WTC11 (cell line): ENCODE measurements around the gene SSRP1. TPM values are rescaled to one million over a fixed set of nuclear protein-coding genes. Genes with fewer than 3 reads are reported as not detected.
A peak's percentile ranks its signal among the peaks of the same experiment; 100 is the strongest.

Experiments used
- ATAC-seq: fragments of 200-7000 bp; cut with Tn5 transposase; 2 replicates; pipeline ENCODE4 v1.10.0; 2021; ENCODE audit warnings: mild to moderate bottlenecking, moderate library complexity
- CTCF ChIA-PET: fragments of 300-600 bp; sonication (Branson Sonifier 250); formaldehyde crosslinking; loops from one replicate; lab custom pipeline; 2021; ENCODE audit warnings: antibody characterized with exemption; lab: Charles Lee
- POLR2A ChIA-PET: fragments of 350-600 bp; sonication (Branson Sonifier 250); formaldehyde crosslinking; loops from one replicate; lab custom pipeline; 2021; ENCODE audit warnings: antibody characterized with exemption; lab: Charles Lee
- DNase-seq: peaks from one replicate; pipeline ENCODE4 v3.0.0; 2021; ENCODE audit warnings: low spot score
- H3K27ac Mint-ChIP-seq: 2 replicates; pipeline ENCODE4 v1.8.0; 2021; ENCODE audit warnings: mixed read lengths
- H3K27me3 Mint-ChIP-seq: 2 replicates; pipeline ENCODE4 v1.8.0; 2021; ENCODE audit warnings: low read depth, mild to moderate bottlenecking, moderate library complexity, mixed read lengths
- H3K36me3 Mint-ChIP-seq: 2 replicates; pipeline ENCODE4 v1.8.0; 2021; ENCODE audit warnings: mixed read lengths
- H3K4me1 Mint-ChIP-seq: 2 replicates; pipeline ENCODE4 v1.8.0; 2022; ENCODE audit warnings: mixed read lengths
- H3K4me3 Mint-ChIP-seq: 2 replicates; pipeline ENCODE4 v1.8.0; 2021; ENCODE audit warnings: mild to moderate bottlenecking, moderate library complexity, mixed read lengths
- H3K9me3 Mint-ChIP-seq: 2 replicates; pipeline ENCODE4 v1.8.0; 2021; ENCODE audit warnings: mixed read lengths
- ARID4B ChIP-seq: sonication (generic); formaldehyde crosslinking; IDR thresholded peaks from 2 replicates; pipeline ENCODE4 v1.8.0; 2023; ENCODE audit warnings: missing genetic modification reagents, mild to moderate bottlenecking, borderline replicate concordance
- ESRRA ChIP-seq: sonication (generic); formaldehyde crosslinking; IDR thresholded peaks from 2 replicates; pipeline ENCODE4 v1.8.1; 2022; ENCODE audit warnings: mild to moderate bottlenecking, missing genetic modification reagents, borderline replicate concordance
- FOXP1 ChIP-seq: sonication (generic); formaldehyde crosslinking; IDR thresholded peaks from 2 replicates; pipeline ENCODE4 v1.8.0; 2022; ENCODE audit warnings: missing genetic modification reagents, mild to moderate bottlenecking, moderate library complexity, borderline replicate concordance
- GTF2I ChIP-seq: fragments of 250-450 bp; sonication (Bioruptor Pico); conservative IDR thresholded peaks from 2 replicates; pipeline ENCODE4 v1.4.0; 2021; ENCODE audit warnings: mild to moderate bottlenecking
- JUN ChIP-seq: sonication (generic); formaldehyde crosslinking; IDR thresholded peaks from 2 replicates; pipeline ENCODE4 v1.8.0; 2023; ENCODE audit warnings: mild to moderate bottlenecking, missing genetic modification reagents
- NFATC4 ChIP-seq: fragments of 250-450 bp; sonication (Bioruptor Pico); IDR thresholded peaks from 2 replicates; pipeline ENCODE4 v1.9.0; 2021; ENCODE audit warnings: mild to moderate bottlenecking
- NFE2L1 ChIP-seq: sonication (generic); formaldehyde crosslinking; IDR thresholded peaks from 2 replicates; pipeline ENCODE4 v1.8.1; 2023; ENCODE audit warnings: missing genetic modification reagents
- NR1H2 ChIP-seq: sonication (generic); formaldehyde crosslinking; IDR thresholded peaks from 2 replicates; pipeline ENCODE4 v1.9.0; 2021; ENCODE audit warnings: mild to moderate bottlenecking, moderate library complexity, missing genetic modification reagents
- PREB ChIP-seq: sonication (generic); formaldehyde crosslinking; IDR thresholded peaks from 2 replicates; pipeline ENCODE4 v1.8.1; 2022; ENCODE audit warnings: mild to moderate bottlenecking, missing genetic modification reagents, moderate library complexity, borderline replicate concordance
- RORB ChIP-seq: fragments of 250-450 bp; sonication (Bioruptor Pico); IDR thresholded peaks from 2 replicates; pipeline ENCODE4 v1.9.0; 2021; ENCODE audit warnings: mild to moderate bottlenecking
- SOX15 ChIP-seq: fragments of 250-450 bp; sonication (Bioruptor Pico); IDR thresholded peaks from 2 replicates; pipeline ENCODE4 v1.9.0; 2021; ENCODE audit warnings: mild to moderate bottlenecking
- TP53 ChIP-seq: sonication (generic); formaldehyde crosslinking; IDR thresholded peaks from 2 replicates; pipeline ENCODE4 v1.8.1; 2023; ENCODE audit warnings: mild to moderate bottlenecking, missing genetic modification reagents
- ZNF121 ChIP-seq: sonication (generic); formaldehyde crosslinking; IDR thresholded peaks from 2 replicates; pipeline ENCODE4 v1.8.0; 2023; ENCODE audit warnings: missing genetic modification reagents
- ZNF263 ChIP-seq: sonication (generic); formaldehyde crosslinking; IDR thresholded peaks from 2 replicates; pipeline ENCODE4 v1.8.1; 2022; ENCODE audit warnings: low read depth, mild to moderate bottlenecking, moderate library complexity, missing genetic modification reagents
- ZNF317 ChIP-seq: sonication (generic); formaldehyde crosslinking; IDR thresholded peaks from 2 replicates; pipeline ENCODE4 v1.8.1; 2023; ENCODE audit warnings: low read depth, mild to moderate bottlenecking, moderate library complexity, missing genetic modification reagents, borderline replicate concordance
- ZSCAN18 ChIP-seq: fragments of 250-450 bp; sonication (Bioruptor Pico); IDR thresholded peaks from 2 replicates; pipeline ENCODE4 v2.1.2; 2022; ENCODE audit warnings: mild to moderate bottlenecking, moderate library complexity
- total RNA-seq: library from RNA; stranded (reverse); gene quantifications from 3 replicates; pipeline ENCODE4 v1.2.3, GENCODE V29; 2021
- TF ChIP-seq, protein P1 (sequence below): fragments of 250-450 bp; sonication (Bioruptor Pico); IDR thresholded peaks from 2 replicates; pipeline ENCODE4 v1.9.0; 2021; ENCODE audit warnings: mild to moderate bottlenecking

The SSRP1 gene
- total RNA-seq, 1 experiment from 2014 or later, result 228 TPM

DNA sequence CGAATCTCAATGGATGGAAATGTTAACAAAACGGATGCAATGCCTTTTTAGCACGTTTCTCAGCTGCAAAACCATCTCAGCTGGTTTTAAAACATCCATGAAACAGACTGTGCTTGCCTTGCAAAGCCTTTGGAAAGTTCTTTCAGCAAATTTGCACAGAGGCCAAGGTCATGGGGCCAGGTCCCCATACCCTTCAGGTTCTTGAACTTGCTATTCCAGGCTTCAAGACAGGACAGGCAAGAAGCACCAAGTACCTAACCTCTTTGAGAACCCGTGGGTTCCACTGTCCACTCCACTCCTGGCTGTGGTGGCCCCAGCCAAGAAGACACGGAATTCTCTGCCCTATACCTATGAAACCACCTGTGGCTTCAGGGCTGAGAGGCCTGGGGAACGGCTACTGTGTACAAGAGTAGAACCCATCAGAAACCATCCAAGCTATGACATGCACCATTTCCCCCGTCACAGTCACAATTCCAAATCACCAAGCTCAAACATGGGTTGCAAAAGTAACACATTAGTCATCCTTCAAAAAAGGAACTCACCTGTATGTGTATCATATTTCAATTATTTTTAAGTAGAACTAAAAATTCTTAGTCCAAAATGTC, 27.9 kb downstream of the SSRP1 start (continued):
- TF ChIP-seq ZSCAN18 (CRISPR knock-in tag), result no peak

- no peak for ATAC-seq
- no peak for DNase-seq
- TF ChIP-seq SOX15 (CRISPR knock-in tag) (no peak), RORB (CRISPR knock-in tag) (no peak), ZNF317 (no peak), ZNF263 (CRISPR knock-in tag) (no peak), NR1H2 (CRISPR knock-in tag) (no peak), NFE2L1 (CRISPR knock-in tag) (no peak), FOXP1 (CRISPR knock-in tag) (no peak), TP53 (CRISPR knock-in tag) (no peak)
- Mint-ChIP-seq H3K4me3 (no peak overlapping the region), H3K4me1 (peaks cover 30% of the 10 kb centered on the region), H3K27ac (peak overlapping the region; percentile 71), H3K27me3 (no peaks in the 10 kb centered on the region), H3K9me3 (no peaks in the 10 kb centered on the region), H3K36me3 (peaks cover 50% of the 10 kb centered on the region)
- CTCF ChIA-PET, result interaction anchor here (1.3 to 5.0 kb wide), 2 partner anchors 28 to 58 kb away, joined by 5 to 22 read pairs; no protein-coding TSS in a partner anchor
- POLR2A ChIA-PET, result interaction anchor here (1.4 kb wide), 1 partner anchor 17 kb away, joined by 4 read pairs; no protein-coding TSS in a partner anchor
Observed at GRCh38 chr11:57306940-57307565, 28.6 kb downstream of the SSRP1 start.

DNA sequence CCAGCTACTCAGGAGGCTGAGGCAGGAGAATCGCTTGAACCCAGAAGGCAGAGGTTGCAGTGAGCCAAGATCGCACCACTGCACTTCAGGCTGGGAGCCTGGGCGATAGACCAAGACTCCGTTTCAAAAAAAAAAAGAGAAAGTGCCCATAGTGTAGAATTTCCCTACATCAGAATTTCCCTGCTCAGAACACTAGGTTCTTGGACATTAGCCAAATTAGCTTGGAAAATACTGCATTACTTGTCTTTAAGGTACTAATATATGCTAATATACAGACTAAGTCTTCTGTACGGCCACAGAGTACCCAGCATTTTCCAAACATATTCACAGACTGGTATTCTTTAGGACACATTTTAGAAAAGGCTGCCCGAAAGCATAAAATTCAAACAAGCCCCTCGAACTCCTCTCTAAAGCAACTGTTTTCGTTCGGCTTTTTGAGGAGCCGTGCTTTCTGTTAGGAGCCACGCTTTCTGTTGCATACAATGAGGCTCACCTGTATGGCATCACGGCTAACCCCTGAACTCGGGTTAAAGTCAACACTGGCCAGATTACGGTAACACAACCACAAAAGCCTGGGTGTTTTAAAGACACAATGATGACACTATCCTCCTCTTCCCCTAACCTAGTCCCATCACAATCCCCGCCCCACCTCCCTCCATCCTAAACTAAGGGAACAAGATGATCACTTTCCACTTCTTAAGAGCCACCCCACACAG, 29.4 kb downstream of the SSRP1 start:
- Mint-ChIP-seq H3K27ac (peak overlapping the region; percentile 65; the same call in 1 of the 2 replicates), H3K4me3 (no peak overlapping the region), H3K27me3 (no peaks in the 10 kb centered on the region), H3K4me1 (peaks cover 25% of the 10 kb centered on the region), H3K9me3 (no peaks in the 10 kb centered on the region), H3K36me3 (peaks cover 57% of the 10 kb centered on the region)
- TF ChIP-seq PREB (CRISPR knock-in tag), result no peak
- DNase-seq (no peak), ATAC-seq (no peak)
- ChIA-PET POLR2A (interaction anchor here (1.4 to 1.6 kb wide), 2 partner anchors 13 to 18 kb away, joined by 3 to 4 read pairs; no protein-coding TSS in a partner anchor), CTCF (interaction anchor here (5.0 kb wide), 1 partner anchor 57 kb away, joined by 22 read pairs; no protein-coding TSS in a partner anchor)

- ATAC-seq (no peak), DNase-seq (no peak)
- Mint-ChIP-seq H3K27me3 (no peaks in the 10 kb centered on the region), H3K4me3 (no peak overlapping the region), H3K4me1 (peaks cover 19% of the 10 kb centered on the region), H3K36me3 (peaks cover 65% of the 10 kb centered on the region), H3K9me3 (0 out of 2 replicates have a peak, but pooled peaks cover 2% of the 10 kb centered on the region), H3K27ac (no peak overlapping the region)
- ChIA-PET CTCF (interaction anchor here (0.8 to 5.0 kb wide), 2 partner anchors 57 to 464 kb away, joined by 3 to 22 read pairs; no protein-coding TSS in a partner anchor), POLR2A (interaction anchor here (1.6 to 2.5 kb wide), 2 partner anchors 11 to 13 kb away, joined by 3 to 9 read pairs; no protein-coding TSS in a partner anchor)
- no peak for TF ChIP-seq JUN (CRISPR knock-in tag)
- no peak for TF ChIP-seq PREB (CRISPR knock-in tag)
- TF ChIP-seq NFATC4 (CRISPR knock-in tag), result no peak
- TF ChIP-seq ESRRA (CRISPR knock-in tag), result no peak
- no peak for TF ChIP-seq ARID4B
- no peak for TF ChIP-seq ZNF121 (CRISPR knock-in tag)
- TF ChIP-seq, protein P1, sequence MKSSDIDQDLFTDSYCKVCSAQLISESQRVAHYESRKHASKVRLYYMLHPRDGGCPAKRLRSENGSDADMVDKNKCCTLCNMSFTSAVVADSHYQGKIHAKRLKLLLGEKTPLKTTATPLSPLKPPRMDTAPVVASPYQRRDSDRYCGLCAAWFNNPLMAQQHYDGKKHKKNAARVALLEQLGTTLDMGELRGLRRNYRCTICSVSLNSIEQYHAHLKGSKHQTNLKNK (CRISPR knock-in tag), result no peak
- no peak for TF ChIP-seq ZNF317
- no peak for TF ChIP-seq GTF2I (CRISPR knock-in tag)
- TF ChIP-seq SOX15 (CRISPR knock-in tag), result no peak
Observed at GRCh38 chr11:57305523-57305922, 30.2 kb downstream of the SSRP1 start.
